ENCODE results near the gene KRTAP12-2. TPM values are rescaled to one million over a fixed set of nuclear protein-coding genes. Genes with fewer than 3 reads are reported as not detected.

Gene KRTAP12-2
- total RNA-seq, 1 donor: not detected

GRCh38 chr21:44626673-44627143 is 40.0 kb downstream of the KRTAP12-2 start, which contains the start of gene KRTAP10-9:
Gene KRTAP10-9 (plus strand): TSS chr21:44627093. CDS start chr21:44627172, 79 bp downstream.
- DNase-seq (ENCODE audit: low read depth): no peak
- H3K4me3 ChIP-seq (ENCODE audit: low read depth, low read length): no peak within 1 kb of the TSS
- no peak for TF ChIP-seq CTCF (IDR thresholded peaks at IDR 0.05; ENCODE audit: insufficient read depth, low read depth, low read length)

- TF ChIP-seq CTCF (IDR thresholded peaks at IDR 0.05; ENCODE audit: insufficient read depth, low read depth, low read length): no peak
- no peak overlapping the region for H3K4me3 ChIP-seq (ENCODE audit: low read depth, low read length)
- no peak for DNase-seq (ENCODE audit: low read depth)
These were observed 40.5 kb downstream of the KRTAP12-2 start for GRCh38 chr21:44626262-44626661.

- H3K4me3 ChIP-seq (ENCODE audit: low read depth, low read length): no peak overlapping the region
- DNase-seq (ENCODE audit: low read depth): no peak
- TF ChIP-seq CTCF (IDR thresholded peaks at IDR 0.05; ENCODE audit: insufficient read depth, low read depth, low read length): no peak
These were observed 41.0 kb downstream of the KRTAP12-2 start for GRCh38 chr21:44625756-44626155.

GRCh38 chr21:44623575-44623974 is 43.2 kb downstream of the KRTAP12-2 start:
- no peak overlapping the region for H3K4me3 ChIP-seq (ENCODE audit: low read depth, low read length)
- no peak for TF ChIP-seq CTCF (IDR thresholded peaks at IDR 0.05; ENCODE audit: insufficient read depth, low read depth, low read length)
- no peak for DNase-seq (ENCODE audit: low read depth)

- no peak for TF ChIP-seq CTCF (IDR thresholded peaks at IDR 0.05; ENCODE audit: insufficient read depth, low read depth, low read length)
- no peak for DNase-seq (ENCODE audit: low read depth)
- H3K4me3 ChIP-seq (ENCODE audit: low read depth, low read length): no peak overlapping the region
These were observed 46.8 kb downstream of the KRTAP12-2 start for GRCh38 chr21:44619886-44620285.

- DNase-seq (ENCODE audit: low read depth): no peak
- TF ChIP-seq CTCF (IDR thresholded peaks at IDR 0.05; ENCODE audit: insufficient read depth, low read depth, low read length): no peak
- no peak overlapping the region for H3K4me3 ChIP-seq (ENCODE audit: low read depth, low read length)
These were observed 47.8 kb downstream of the KRTAP12-2 start for GRCh38 chr21:44618909-44619308.

- no peak overlapping the region for H3K4me3 ChIP-seq (ENCODE audit: low read depth, low read length)
- no peak for DNase-seq (ENCODE audit: low read depth)
- no peak for TF ChIP-seq CTCF (IDR thresholded peaks at IDR 0.05; ENCODE audit: insufficient read depth, low read depth, low read length)
These were observed 48.2 kb downstream of the KRTAP12-2 start for GRCh38 chr21:44618504-44618903.

Data from fibroblast of villous mesenchyme (primary cell).